Kidney epithelial cell (primary cell): ENCODE data around the gene DAAM2. TPM values are rescaled to one million over a fixed set of nuclear protein-coding genes. Genes with fewer than 3 reads are reported as not detected.

Experiments used
- DNase-seq: peaks from one replicate; pipeline ENCODE4 v3.0.0-alpha.2; 2010; ENCODE audit warnings: low read depth
- H3K27me3 ChIP-seq: 2 replicates; pipeline ENCODE4 v1.6.0; 2011; ENCODE audit warnings: low read length; ENCODE audit not compliant: control insufficient read depth, insufficient read depth
- H3K36me3 ChIP-seq: 2 replicates; pipeline ENCODE4 v1.5.1; 2011; ENCODE audit warnings: low read length; ENCODE audit not compliant: control insufficient read depth, insufficient read depth
- H3K4me3 ChIP-seq: 2 replicates; pipeline ENCODE4 v1.5.1; 2011; ENCODE audit warnings: low read depth, mild to moderate bottlenecking, control low read depth, low read length
- CTCF ChIP-seq: IDR thresholded peaks from 2 replicates; pipeline ENCODE4 v1.5.1; 2011; ENCODE audit warnings: mild to moderate bottlenecking, moderate library complexity, low read length, control low read depth, inconsistent platforms; ENCODE audit not compliant: insufficient read depth, poor library complexity, severe bottlenecking
- total RNA-seq: library from RNA; depleted of rRNA; stranded (reverse); fragments of >200 nt; gene quantifications from 2 replicates; pipeline ENCODE4 v1.2.3, GENCODE V29; 2015

Gene DAAM2
- total RNA-seq, 1 donor from 2014 or later: 1.3 TPM

GRCh38 chr6:39912446-39912845 lies 120.3 kb downstream of the DAAM2 start:
- DNase-seq: no peak
- Histone ChIP-seq H3K36me3 (no peaks in the 10 kb centered on the region), H3K4me3 (no peak overlapping the region), H3K27me3 (no peaks in the 10 kb centered on the region)
- TF ChIP-seq CTCF: no peak

- H3K27me3 ChIP-seq: no peaks in the 10 kb centered on the region
Measured at GRCh38 chr6:39913391-39913916, 121.3 kb downstream of the DAAM2 start.

GRCh38 chr6:39914239-39914638 lies 122.1 kb downstream of the DAAM2 start:
- Histone ChIP-seq H3K27me3 (no peaks in the 10 kb centered on the region), H3K4me3 (no peak overlapping the region), H3K36me3 (no peaks in the 10 kb centered on the region)
- no peak for TF ChIP-seq CTCF
- no peak for DNase-seq

More at GRCh38 chr6:39913391-39913916, 121.3 kb downstream of the DAAM2 start:
- TF ChIP-seq CTCF: no peak
- DNase-seq: no peak
- no peaks in the 10 kb centered on the region for H3K36me3 ChIP-seq
- no peak overlapping the region for H3K4me3 ChIP-seq

GRCh38 chr6:39915866-39916265 lies 123.7 kb downstream of the DAAM2 start:
- no peak overlapping the region for H3K4me3 ChIP-seq
- TF ChIP-seq CTCF: no peak
- H3K36me3 ChIP-seq: no peaks in the 10 kb centered on the region
- no peaks in the 10 kb centered on the region for H3K27me3 ChIP-seq
- DNase-seq: no peak

- no peak overlapping the region for H3K4me3 ChIP-seq
- no peak for TF ChIP-seq CTCF
- DNase-seq: no peak
- H3K27me3 ChIP-seq: no peaks in the 10 kb centered on the region
- H3K36me3 ChIP-seq: no peaks in the 10 kb centered on the region
Measured at GRCh38 chr6:39917329-39917728, 125.2 kb downstream of the DAAM2 start.

- H3K4me3 ChIP-seq: no peak overlapping the region
- H3K36me3 ChIP-seq: no peaks in the 10 kb centered on the region
- H3K27me3 ChIP-seq: no peaks in the 10 kb centered on the region
- TF ChIP-seq CTCF: no peak
- DNase-seq: no peak
Measured at GRCh38 chr6:39917981-39918380, 125.8 kb downstream of the DAAM2 start.
